ENCODE data around the gene SIDT1. TPM values are rescaled to one million over a fixed set of nuclear protein-coding genes. Genes with fewer than 3 reads are reported as not detected.
"Not testable (repeated sequence)": the region's sequence is repeated elsewhere in the genome, so short reads cannot be mapped to it uniquely, and the experiment has no call there.

The SIDT1 gene
- total and polyA plus RNA-seq, 8 donors: 0.81 to 142 (median 14.5) TPM

DNA sequence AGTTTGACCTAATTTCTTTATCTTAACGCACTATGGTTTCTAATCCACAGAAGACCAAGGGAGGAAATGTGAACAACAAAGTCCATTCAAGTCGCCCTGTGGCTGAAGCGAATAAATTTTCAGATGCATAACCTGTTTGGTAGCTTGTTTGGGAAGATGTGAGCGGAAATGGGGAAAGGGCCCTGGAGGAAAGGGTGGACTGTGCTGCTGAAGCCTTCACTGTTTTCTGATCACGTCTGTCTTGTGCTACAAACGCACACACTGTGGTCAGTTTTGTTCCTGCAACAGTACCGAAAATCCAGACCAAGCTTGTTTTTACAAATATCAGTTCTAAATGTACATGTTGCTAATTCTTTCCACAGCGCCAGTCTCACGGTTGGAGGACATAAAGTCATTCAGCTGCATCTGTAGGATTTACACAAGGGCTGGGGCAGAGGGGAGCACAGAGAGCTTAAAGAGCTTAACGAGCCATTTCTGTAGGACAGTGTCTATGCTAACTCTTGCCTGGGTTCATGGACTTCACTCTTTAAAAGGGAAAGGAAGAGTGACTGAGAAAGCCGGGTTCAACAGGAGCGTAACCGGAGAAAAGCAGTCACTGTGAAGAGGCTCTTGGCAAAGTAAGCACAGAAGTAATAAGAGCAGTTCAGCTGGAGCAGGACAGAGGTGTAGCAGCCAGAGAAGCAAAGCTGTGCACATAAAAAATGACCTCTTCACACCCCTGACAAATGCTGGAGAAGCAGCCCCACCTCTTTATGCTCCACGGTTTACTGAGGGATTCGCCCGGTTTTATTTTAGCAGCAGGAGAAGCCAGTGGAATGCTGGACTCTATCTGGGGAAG lies 97.4 kb downstream of the SIDT1 start:
- Histone ChIP-seq H3K27me3 (no peaks in the 10 kb centered on the region), H3K4me3 (no peak overlapping the region), H3K4me1 (peaks cover 0 to 20% (median 10%) of the 10 kb centered on the region in 4 donors), H3K27ac (peak overlapping the region in 2 of 5 donors; percentile 1 to 12), H3K9me3 (no peaks in the 10 kb centered on the region), H3K36me3 (peaks cover 0 to 26% (median 14%) of the 10 kb centered on the region in 4 donors)
- peak in 1 of 2 donors; percentile 35 for DNase-seq
- intact Hi-C loops (cut with DNase I; ENCODE audit: low total_unique reads): no loop called here
- no peak for TF ChIP-seq POLR2A (IDR thresholded peaks at IDR 0.05)
- TF ChIP-seq, protein P1, sequence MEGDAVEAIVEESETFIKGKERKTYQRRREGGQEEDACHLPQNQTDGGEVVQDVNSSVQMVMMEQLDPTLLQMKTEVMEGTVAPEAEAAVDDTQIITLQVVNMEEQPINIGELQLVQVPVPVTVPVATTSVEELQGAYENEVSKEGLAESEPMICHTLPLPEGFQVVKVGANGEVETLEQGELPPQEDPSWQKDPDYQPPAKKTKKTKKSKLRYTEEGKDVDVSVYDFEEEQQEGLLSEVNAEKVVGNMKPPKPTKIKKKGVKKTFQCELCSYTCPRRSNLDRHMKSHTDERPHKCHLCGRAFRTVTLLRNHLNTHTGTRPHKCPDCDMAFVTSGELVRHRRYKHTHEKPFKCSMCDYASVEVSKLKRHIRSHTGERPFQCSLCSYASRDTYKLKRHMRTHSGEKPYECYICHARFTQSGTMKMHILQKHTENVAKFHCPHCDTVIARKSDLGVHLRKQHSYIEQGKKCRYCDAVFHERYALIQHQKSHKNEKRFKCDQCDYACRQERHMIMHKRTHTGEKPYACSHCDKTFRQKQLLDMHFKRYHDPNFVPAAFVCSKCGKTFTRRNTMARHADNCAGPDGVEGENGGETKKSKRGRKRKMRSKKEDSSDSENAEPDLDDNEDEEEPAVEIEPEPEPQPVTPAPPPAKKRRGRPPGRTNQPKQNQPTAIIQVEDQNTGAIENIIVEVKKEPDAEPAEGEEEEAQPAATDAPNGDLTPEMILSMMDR (IDR thresholded peaks at IDR 0.05): no peak
- TF ChIP-seq EP300 (IDR thresholded peaks at IDR 0.05): no peak
- no peak for TF ChIP-seq POLR2AphosphoS5 (IDR thresholded peaks at IDR 0.05)
- WGBS, 5 donors: 72 to 80% (median 76%) methylated on average over 16 of the region's 16 CpGs

DNA sequence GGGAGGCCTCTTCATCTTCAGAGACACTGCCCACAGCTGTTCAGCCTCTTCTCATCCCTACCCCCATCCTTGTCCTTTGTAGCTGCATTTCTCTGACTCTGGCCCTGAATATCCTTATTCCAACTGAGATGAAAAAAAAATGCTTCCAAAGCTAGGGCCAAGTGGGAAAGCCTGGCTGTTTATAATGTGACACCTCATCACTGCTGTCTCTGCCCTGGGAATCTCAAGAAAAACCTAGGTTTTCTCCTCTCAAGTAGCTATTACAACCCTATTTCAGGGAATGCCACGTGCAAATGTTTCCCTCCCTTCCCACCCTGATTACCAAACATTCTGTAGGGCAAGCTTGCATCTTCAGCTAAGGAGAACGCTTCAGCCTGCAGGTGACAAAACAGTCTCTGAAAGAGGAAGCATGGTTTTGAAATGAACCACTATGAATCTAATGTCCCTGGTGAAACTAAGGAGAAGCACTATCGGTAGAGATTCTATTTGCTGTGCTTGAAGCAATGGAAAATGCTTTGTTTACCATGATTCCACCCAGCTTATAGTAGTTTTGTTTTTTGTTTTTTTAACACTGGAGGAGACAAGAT lies 98.7 kb downstream of the SIDT1 start:
- Histone ChIP-seq H3K27me3 (no peaks in the 10 kb centered on the region), H3K4me1 (peaks cover 0 to 20% (median 10%) of the 10 kb centered on the region in 4 donors), H3K36me3 (peaks cover 0 to 26% (median 14%) of the 10 kb centered on the region in 4 donors), H3K9me3 (no peaks in the 10 kb centered on the region), H3K4me3 (no peak overlapping the region), H3K27ac (peak overlapping the region in 1 of 5 donors; percentile 12)
- intact Hi-C loops (cut with DNase I; ENCODE audit: low total_unique reads): no loop called here
- DNase-seq: no peak
- TF ChIP-seq, protein P1 (IDR thresholded peaks at IDR 0.05): no peak
- no peak for TF ChIP-seq POLR2A (IDR thresholded peaks at IDR 0.05)
- TF ChIP-seq POLR2AphosphoS5 (IDR thresholded peaks at IDR 0.05): no peak
- TF ChIP-seq EP300 (IDR thresholded peaks at IDR 0.05): no peak
- 58 to 72% (median 64%) methylated on average over 3 of the region's 3 CpGs for WGBS, 5 donors

DNA sequence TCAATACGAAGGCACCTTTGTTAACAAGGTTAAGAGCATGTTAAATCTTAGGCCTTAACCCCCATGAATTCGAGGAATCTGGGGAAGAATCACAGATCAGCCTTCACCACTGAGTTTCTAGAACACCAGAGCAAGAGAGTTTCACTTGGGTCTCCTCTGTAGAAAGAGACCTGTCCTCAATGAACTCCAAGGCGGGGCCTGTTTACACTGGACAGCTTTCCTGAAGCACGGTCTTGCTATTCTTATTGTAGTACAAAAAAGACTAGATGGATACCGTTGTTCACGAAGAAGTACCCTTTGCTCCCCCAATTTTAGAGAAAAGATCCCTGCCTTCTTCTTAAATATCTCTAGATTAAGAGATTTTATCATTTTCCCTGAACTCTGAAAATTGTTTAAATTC lies 99.2 kb downstream of the SIDT1 start:
- H3K27ac ChIP-seq: no peak overlapping the region
- H3K9me3 ChIP-seq: no peaks in the 10 kb centered on the region
- TF ChIP-seq, protein P1 (IDR thresholded peaks at IDR 0.05): no peak
- TF ChIP-seq EP300 (IDR thresholded peaks at IDR 0.05) (no peak), POLR2A (IDR thresholded peaks at IDR 0.05) (no peak), POLR2AphosphoS5 (IDR thresholded peaks at IDR 0.05) (no peak)
- no peaks in the 10 kb centered on the region for H3K27me3 ChIP-seq
- H3K4me3 ChIP-seq: no peak overlapping the region
- peaks cover 0 to 17% (median 9%) of the 10 kb centered on the region in 4 donors for H3K4me1 ChIP-seq
- H3K36me3 ChIP-seq: peaks cover 0 to 26% (median 14%) of the 10 kb centered on the region in 4 donors
- 54 to 69% (median 63%) methylated on average over 6 of the region's 6 CpGs for WGBS, 5 donors
- intact Hi-C loops (cut with DNase I; ENCODE audit: low total_unique reads): no loop called here
- no peak for DNase-seq

DNA sequence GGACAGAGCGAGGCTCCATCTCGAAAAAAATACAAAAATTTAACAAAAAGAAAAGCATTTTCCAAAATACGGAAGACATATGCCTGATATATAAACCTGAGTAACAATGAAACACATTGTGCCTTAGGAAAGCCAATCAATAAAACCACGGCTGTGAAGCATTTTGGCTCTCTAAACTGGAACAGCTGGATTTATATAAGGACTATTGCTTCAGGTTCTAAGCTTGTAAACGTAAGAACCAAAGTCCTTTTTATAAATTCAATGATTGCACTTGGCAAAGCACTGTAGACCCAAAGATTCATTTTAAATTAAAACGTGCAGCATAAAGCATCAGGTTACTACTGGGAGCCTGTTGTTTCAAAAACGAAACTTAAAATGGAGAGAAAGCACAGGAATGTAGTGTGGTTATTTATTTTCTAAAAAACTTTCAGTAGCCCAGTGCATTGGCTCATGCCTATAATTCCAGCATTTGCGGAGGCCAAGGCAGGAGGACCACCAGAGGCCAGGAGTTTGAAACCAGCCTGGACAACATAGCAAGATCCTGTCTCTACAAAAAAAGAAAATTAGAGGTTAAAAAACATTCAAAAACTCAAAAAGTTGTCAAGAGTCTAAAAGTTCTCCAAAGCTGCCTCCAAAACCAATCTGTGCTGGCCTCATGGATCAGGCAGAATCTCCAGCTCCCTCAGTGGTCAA lies 102.6 kb downstream of the SIDT1 start:
- 64 to 83% (median 82%) methylated on average over 8 of the region's 8 CpGs for WGBS, 5 donors
- TF ChIP-seq POLR2A (IDR thresholded peaks at IDR 0.05) (no peak), EP300 (IDR thresholded peaks at IDR 0.05) (no peak)
- peaks cover 0 to 5% (median 0%) of the 10 kb centered on the region in 4 donors for H3K36me3 ChIP-seq
- DNase-seq: peak in 1 of 2 donors; percentile 27
- intact Hi-C loops (cut with DNase I; ENCODE audit: low total_unique reads): no loop called here
- no peaks in the 10 kb centered on the region for H3K27me3 ChIP-seq
- H3K4me1 ChIP-seq: peaks cover 0 to 15% (median 3%) of the 10 kb centered on the region in 4 donors
- no peak overlapping the region for H3K27ac ChIP-seq
- no peaks in the 10 kb centered on the region for H3K9me3 ChIP-seq
- no peak overlapping the region for H3K4me3 ChIP-seq

DNA sequence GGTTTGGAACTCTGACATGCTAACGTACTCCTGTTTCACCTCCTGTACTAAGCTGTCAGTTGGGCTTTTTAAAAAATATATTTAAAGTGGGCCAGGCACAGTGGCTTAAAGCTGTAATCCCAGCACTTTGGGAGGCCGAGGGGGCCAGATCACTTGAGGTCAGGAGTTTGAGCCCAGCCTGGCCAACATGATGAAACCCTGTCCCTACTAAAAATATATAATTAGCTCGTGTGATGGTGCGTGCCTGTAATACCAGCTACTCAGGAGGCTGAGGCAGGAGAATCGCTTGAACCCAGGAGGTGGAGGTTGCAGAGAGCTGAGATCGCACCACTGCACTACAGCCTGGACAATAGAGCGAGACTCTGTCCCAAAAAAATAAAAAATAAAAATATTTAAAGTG lies 103.7 kb downstream of the SIDT1 start:
- H3K27me3 ChIP-seq; H3K27ac ChIP-seq; H3K36me3 ChIP-seq; H3K4me1 ChIP-seq; H3K4me3 ChIP-seq; H3K9me3 ChIP-seq; intact Hi-C loops (cut with DNase I; ENCODE audit: low total_unique reads); DNase-seq: not testable (repeated sequence)
- 84 to 91% (median 88%) methylated on average over 7 of the region's 7 CpGs for WGBS, 5 donors

All from stomach (tissue), 9 donors.